LNCAP (cell line): ENCODE results near the gene ZNF532.

Experiments used
- CTCF ChIP-seq: fragments of 450-650 bp; IDR thresholded peaks from 2 replicates; pipeline ENCODE4 v1.5.1; 2017; ENCODE audit warnings: mild to moderate bottlenecking

ZNF532 gene

GRCh38 chr18:58911766-58912165 lies 47.1 kb downstream of the ZNF532 start:
- no peak for TF ChIP-seq CTCF

DNA sequence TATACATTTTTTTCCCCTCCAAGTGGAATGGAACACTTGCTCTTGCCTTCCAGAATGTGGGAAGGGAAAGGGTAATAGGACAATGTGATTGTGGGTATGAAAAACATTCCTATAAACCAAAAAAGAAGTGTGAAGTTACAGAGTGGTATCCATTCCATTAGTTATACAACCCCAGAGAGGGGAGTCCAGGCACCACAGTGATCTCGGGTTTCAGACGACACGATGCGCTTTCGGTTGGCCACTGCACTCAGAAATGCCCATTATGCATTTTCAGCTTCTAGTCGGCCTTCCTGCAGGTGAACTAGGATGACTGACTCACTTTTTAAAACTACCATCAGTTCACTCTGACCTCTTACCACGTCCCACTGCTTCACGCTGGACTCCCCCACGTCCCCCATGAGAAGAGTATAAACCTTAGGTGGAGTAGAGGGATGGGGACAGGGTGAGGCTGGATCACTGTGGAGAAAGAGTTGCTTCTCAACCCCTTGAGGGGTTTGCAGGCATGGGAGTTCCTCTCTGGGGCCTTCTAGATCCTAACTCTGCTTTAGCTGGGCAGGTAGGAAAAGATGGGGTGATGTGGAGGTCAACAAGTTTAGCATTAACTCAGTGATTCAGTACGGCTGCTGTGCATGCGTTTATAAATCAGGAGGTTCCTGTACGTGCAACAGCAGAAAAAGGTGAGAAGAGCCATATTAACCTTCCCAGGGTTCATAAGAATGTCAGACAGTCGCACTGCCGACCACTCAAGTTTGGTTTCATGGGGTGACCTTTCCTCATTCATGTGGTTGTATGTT lies 50.5 kb downstream of the ZNF532 start:
- no peak for TF ChIP-seq CTCF

GRCh38 chr18:58915995-58916394 lies 51.3 kb downstream of the ZNF532 start:
- no peak for TF ChIP-seq CTCF

- no peak for TF ChIP-seq CTCF
Measured at GRCh38 chr18:58922995-58923394, 58.3 kb downstream of the ZNF532 start.

DNA sequence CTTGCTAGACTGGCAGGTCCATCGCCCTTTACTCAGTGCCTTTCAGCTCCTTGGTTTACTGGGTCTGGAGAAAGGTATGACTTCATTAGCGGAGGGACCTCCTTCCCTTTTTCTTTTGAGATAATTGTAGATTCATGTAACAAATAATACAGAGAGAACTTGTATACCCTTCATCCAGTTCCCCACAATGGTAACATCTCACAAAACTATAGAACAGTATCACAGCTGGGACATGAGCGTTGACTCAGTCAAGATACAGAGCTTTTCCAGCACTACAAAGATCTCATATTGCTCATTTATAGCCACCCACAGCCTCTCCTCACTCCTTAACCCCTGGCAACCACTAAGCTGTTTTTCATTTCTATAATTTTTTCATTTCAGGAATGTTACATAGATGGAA lies 59.8 kb downstream of the ZNF532 start:
- TF ChIP-seq CTCF, result no peak

- TF ChIP-seq CTCF, result no peak
Measured at GRCh38 chr18:58927659-58928058, 63.0 kb downstream of the ZNF532 start.

DNA sequence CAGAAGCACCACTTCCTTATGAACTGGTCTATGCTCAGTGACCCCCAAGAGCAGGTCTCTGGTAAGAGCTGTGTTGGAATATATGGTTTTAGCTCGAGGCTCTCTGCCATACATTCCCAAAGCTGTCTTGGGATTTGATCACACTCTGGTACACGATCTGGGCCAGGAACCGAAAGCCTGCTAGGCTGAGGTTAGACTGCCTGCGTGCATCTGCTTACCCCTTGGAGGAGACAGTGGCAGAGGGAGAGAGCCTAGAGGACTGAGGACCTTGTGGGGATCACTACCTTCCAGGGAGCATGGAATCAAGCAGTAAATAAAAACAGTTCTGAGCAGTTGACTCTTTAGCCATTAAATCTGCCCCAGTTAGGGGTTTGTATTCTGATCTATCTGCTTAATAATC lies 63.7 kb downstream of the ZNF532 start:
- TF ChIP-seq CTCF, result no peak

- no peak for TF ChIP-seq CTCF
Measured at GRCh38 chr18:58929206-58929605, 64.5 kb downstream of the ZNF532 start.
